Glomerular visceral epithelial cell (primary cell): ENCODE data around the gene SLC43A2.
"Not testable (repeated sequence)": the region's sequence is repeated elsewhere in the genome, so short reads cannot be mapped to it uniquely, and the experiment has no call there.

Experiments
- DNase-seq: peaks from one replicate; pipeline ENCODE4 v3.0.0-alpha.2; 2016; ENCODE audit errors: extremely low spot score

The SLC43A2 gene

DNA sequence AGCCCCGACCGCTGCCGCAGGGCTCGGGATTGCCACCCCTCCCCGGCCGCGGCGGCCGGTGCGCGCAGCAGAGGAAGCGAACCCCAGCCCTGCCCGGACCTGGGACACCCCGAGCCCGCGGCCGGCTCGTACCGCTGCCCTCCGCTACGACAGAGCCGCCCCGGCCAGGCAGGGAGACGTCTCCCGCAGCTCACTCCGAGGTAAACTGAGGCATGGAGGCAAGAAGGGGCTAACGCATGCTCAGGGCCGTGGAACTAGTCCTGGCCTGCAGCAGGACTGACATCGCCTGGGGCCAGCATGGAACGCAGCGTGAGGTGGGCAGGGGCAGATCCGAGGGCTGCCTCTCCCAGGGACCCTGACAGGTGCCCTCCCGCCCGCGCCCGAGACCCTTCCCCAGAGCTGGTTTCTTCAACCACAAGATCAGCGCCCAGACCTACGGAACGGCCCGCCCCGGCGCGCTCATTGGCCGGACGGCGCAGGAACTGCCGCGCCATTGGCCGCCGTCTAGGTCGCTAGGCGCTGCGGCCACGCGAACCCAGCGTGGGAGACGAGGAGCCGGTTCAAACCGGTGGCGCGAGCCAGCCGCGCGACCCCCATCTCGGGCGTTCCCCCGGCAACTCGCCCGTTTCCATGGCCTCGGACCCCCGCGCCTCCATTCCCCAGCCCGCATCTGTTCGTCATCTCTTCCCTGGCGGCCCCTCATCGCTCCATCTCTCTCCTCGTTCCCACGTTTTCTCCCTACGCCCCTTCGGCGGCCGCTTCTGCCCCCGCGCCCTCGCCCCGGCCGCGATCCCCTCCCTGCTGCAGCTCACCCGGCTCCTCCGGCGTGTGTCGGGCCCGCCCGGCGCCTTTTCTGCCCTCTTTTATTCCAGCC, at the start of gene SLC43A2:
TSS of gene SLC43A2 (minus strand) at position 853 of the 874 bp plus-strand sequence. CDS start 960 bp downstream, outside the sequence.
- DNase-seq, result peak; percentile 79

DNA sequence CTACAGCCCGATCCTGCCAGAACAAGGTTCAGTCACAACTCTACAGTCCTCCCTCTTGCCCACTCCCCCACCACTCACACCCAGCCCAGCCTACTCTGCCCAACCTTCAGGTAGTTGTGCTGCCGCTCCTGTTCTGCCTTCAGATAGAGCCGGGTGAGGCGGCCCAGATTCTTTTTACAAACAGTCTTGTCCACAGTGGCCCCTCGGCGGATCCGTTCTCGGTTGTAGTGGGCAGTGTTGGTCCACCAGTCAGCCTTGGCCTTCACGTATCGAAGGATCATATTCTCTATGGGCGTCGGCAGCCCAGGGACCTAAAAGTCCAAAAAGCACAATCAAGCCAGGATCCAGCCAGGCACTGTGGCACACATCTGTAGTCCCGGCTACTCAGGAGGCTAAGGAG, 47.8 kb upstream of the SLC43A2 start:
- DNase-seq, result no peak

DNA sequence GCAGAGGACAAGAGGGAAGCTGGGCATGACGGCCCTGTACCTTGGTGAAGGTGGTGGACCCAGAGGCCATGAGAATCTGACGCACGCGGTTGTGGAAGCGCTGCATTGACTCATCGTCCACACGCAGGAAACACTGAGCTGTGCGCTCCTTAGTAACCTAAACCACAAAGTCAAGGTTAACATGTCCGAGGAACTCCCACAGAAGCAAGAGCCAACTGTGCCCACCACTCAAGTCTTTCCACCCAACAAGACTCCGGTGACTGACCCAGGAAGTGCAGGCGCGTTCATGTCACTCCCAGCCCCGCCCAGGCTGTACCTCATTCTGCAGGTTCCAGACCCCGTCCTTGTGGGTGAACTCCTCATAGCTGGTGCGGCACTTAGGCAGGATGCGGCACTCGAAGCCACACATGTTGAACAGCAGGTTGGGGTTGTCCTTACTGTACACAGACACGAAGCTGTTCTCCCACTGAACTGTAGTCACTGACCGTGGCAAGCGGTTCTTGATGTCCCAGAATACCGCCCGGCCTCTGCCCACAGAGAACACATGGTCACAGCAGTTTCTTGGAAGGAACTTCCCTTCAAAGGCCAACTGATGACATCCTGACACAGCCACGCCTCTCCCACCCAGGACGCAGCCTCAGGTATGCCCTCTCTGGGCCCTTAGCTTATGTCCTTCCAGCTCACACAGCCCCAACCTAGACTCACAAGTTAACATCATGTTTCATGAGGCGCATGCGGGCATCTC, 44.6 kb upstream of the SLC43A2 start:
- DNase-seq, result no peak

DNA sequence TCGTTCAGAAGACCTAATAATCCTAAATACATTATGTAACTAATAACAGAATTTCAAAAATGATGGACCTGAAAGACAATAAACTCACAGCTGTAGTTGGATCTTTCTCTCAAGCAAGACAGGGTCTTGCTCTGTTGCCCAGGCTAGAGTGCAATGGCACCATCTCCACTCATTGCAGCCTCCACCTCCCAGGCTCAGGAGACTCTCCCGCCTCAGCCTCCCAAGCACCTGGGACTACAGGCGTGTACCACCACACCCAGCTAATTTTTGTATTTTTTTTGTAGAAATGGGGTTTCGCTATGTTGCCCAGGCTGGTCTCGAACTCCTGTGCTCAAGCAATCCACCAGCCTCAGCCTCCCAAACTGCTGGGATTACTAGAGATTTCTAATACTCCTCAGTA, 35.3 kb upstream of the SLC43A2 start:
- DNase-seq, result not testable (repeated sequence)

DNA sequence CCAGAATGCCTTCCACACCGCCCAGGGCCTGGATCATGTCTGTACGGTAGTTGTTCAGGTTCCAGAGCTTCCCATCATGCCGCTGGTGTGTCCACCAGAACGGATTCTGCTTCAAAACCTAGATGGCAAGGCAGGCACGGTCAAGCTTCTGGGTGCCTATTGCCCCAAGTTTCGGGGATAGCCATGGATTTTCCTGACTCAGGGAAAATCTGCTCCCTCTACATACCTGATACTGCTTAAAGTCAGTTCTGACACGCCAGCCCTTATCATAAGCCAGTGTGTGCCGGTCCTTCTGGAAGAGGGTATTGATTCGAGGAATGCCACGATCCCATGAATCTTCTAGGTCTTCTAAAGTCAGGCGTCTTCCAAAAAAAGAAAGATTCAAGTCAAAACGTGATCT, 32.4 kb upstream of the SLC43A2 start:
- DNase-seq, result no peak

DNA sequence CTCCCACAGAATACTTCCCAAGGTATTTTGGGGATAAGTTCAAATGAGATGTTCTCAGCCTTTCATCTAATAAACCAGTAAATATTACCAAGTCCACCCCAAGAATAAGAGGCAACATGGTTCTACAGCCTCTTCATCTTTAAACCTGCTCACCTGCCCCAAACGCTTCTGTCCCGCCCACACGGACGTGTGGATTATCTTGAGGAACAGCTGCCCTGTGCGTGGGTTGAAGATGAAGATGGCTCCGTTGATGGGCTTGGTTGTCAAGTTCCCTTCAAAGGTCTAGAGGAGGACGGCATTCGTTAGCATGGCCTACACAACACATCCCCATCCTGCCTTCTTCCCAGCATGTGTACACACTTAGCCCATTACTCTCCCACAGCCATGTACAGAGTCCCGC, 29.5 kb upstream of the SLC43A2 start:
- DNase-seq, result no peak

DNA sequence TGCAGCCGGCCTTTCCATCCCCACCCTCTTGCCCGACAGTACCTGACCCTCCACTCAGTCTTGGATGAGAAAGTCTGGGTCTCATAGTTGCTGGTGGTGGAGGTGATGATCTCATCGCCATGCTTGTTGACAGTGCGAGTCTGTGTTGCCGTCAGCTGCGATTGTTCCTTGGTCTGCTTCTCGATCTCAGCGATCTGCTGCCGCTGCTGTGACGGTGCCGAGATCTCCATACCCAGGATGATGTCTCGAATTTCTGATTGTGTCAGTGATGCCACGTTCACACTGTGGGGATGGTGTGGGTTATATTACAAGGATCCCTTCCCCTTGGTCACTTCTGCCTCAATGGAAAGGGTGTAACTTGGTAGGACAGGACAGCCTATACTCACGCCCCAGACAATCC, 25.1 kb upstream of the SLC43A2 start:
- no peak for DNase-seq

DNA sequence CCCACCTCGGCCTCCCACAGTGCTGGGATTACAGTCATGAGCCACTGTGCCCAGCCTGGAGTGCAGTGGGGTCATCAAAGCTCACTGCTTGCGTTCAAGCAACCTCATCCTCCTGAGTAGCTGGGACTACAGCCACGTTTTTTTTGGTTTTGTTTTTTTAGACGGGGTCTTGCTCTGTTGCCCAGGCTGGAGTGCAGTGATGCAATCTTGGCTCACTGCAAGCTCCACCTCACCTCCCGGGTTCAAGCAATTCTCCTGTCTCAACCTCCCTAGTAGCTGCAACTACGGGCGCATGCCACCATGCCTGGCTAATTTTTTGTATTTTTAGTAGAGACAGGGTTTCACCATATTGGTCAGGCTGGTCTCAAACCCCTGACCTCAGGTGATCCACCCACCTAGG, 24.2 kb upstream of the SLC43A2 start:
- not testable (repeated sequence) for DNase-seq

DNA sequence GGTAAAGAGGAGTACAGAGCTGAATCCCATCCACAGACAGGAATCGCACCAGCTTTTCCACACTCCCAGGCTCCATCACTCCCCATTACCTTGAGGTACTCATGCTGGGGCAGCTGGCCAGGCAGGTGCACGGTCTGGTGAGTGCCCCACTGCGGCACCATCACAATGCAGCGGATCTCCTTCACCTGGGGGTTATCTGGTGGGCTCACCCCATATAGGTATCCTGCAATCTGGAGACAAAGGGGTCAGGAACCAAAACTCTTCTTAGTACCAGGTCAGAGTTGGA, 22.9 kb upstream of the SLC43A2 start:
- DNase-seq, result no peak

DNA sequence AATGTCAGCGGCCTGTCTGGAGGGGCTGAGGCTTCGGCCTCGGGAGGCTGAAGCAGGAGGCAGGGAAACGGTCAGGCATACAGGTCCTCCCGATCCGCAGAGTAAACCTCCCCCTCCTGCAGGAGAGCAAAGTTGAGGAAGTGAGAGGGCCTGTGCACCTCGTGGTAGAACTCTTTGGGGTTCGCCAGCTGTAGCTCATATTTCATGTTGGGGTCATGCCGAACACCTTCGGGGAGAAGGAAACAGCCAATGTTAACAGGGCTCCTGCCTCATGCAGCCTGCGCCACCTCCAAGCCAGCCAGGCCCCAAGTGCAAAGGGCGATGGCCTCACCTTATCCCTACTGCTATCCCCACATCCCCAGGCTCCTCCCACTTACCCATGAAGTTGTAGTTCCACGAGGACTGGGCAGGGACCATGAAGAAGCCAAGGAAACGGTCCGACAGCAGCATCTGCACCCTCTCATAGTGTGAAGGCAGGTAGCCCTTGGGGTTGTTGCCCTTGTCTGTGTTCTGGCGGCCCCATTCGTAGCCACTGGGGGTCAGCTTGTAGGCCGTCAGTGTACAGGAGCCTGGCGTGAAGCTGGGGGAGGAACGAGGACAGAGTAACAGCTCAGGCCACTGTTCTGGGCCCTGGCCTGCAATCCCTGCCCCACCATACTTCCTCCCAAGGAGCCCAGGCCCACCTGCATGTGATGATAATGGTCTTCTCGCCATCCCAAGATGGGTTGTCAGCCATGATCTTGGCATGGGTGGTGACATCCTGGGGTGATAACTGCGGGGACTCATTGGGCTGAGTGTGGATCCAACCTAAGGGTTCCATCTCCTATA, 22.3 kb upstream of the SLC43A2 start:
- no peak for DNase-seq

DNA sequence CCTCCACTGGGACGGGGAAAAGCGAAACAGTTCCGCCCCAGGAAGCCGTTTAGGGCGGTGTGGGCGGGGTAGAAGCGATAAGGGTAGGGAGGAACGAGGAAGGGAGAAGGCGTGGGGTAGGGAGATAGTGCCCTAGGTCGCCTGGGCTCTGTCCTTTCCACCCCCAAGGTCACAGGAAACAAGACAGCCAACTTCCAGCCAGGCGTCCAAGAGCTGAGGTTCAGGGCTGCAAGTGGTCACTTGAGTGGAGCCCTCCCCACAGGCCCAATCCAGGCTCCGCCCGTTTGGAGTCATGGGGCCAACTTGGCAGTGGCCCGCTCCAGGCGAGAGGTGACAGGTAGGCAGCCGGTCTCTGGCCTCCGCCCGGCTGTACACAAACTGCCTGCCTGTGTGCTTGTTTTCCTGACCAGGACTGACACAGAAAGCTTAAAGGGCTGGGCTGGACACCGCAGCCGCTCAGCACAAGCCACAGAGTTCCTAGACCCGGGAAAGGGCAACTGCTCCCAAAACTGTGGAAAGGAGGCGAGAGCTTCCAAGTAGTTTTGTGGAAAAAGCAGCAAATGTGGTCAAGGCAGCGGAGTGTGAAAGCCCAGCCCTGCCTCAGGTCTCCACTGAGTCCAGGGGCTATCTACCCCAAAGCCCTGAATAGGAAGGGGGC, 21.3 kb upstream of the SLC43A2 start, which contains the start of gene RILP:
TSS of gene RILP (minus strand) at position 23 of the 658 bp plus-strand sequence. CDS start 62 bp downstream, outside the sequence.
- peak; percentile 63 for DNase-seq

DNA sequence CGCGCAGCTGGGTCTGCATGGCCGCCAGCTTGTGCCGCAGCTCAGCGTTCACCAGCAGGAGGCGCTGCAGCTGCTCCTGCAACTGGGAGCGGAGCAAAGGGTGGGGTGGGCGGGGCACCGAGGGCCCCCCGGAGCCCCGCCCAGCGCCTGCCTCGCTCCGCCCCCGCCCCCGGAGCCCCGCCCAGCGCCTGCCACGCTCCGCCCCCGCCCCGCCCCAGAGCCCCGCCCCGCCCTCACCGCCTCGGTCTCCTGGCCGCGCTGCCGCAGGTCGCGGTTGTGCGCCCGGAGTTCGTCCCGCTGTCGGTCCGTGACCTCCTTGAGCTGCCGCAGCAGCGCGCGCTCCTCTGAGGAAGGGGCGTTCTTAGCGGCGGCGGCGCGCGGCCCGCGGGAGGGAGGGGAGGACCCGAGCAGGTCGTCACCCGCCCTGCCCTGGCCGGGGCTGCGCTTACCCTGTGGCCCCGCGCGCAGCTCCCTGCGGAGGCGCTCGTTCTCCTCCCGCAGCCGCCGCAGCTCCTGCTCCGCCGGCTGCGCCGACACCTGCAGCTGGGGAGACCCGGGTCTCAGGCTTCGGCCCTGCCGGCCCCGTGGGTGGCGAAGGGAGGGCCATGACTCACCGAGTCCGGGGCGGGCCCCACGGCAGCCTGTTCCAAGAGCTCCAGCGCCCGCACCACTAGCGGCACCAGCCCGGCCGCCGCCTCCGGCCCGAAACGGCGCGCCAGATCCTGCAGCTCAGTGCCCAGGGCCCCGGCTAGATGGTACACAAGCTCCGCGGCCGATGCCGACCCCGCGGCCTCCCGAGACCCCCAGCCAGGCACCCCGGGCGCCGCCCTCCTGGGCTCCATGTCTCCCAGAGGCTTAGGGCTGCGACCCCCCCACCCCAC, 20.6 kb upstream of the SLC43A2 start:
- peak; percentile 97 for DNase-seq

DNA sequence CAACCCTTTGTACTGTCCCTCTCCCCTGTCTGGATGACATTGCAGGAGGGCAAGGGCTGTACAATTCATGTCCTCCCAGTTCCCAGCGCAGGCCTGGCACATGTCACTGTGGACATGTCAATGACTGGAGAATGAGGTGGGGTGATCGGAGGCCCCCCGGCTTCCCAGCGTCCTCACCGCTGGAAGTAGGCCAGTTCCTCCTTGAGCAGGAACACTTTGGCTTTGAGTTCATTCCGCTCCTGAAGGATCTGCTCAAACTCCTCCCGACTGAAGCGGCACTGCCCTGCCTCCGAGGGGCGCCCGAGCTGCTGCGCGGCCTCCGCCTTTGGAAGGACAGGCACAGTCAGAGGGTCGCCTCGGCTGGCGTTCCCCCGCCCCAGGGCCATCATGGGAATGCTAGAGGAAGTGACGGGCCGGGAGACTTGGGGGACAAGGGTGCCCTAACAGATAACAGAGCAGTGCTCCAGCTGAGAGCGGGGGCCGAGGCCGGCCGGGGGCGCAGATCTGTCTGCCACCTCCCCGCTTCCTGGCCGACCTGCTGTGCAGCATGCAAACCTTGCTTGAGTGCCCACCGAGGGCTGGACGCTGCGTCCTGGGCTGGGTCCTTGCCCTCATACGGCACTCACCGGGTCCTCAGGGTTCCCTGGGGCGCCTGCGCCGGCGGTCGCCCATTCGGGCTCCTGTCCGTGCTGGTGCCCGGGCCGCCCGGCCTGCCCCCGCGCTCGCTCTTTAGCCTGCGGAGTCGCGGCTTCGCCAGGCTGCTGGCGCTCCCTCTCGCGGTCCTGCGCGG, 19.7 kb upstream of the SLC43A2 start:
- no peak for DNase-seq

DNA sequence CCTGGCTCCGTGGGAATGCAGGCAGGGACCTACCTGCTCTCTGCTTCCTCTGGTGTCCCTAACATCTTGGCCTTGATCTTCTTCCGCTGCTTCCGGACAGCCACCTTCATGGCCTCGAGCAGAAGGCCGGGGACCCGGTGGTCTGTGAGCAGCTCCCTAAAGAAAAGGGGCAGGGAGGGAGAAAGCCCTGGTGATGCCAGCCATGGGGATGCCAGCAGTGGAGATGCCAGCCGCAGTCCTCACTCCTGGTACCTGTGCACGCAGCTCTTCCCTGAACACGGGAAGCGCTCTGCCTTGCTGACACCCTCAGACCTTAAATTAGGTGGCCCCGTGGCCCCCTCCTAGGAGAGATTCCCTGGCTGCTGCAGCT, 19.2 kb upstream of the SLC43A2 start:
- DNase-seq, result no peak

DNA sequence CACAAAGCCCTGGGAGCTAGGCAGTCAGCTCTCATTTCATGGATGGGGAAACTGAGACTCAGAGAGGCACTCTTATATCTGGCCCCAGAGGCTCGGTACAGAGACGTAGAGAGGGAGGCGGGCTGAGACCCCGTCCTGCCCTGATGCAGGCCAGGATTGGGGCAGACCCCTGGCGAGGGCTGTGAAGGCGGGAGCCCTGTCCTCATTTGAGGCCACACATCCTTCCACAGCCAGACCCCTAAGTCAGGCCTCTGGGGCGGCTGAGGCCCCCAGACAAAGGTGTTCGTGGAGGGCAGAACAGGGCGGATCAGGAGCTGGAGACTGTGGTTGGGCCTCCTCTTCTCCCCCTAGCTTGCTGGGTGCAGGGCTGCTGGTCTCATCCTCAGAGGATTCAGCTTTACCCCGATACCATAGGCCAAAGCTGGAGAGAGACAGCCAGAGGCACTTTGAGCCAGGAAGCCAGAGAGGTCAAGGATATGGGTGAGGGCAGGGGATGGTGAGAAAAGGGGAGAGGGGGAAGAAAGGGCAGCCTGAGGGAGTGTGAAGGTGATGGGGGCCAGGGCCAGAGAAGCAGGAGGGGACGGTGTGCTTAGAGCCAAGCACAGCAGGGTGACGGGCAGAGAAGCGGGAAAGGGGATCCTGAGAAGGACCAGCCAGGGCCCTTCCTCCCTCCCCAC, 17.7 kb upstream of the SLC43A2 start:
- no peak for DNase-seq

DNA sequence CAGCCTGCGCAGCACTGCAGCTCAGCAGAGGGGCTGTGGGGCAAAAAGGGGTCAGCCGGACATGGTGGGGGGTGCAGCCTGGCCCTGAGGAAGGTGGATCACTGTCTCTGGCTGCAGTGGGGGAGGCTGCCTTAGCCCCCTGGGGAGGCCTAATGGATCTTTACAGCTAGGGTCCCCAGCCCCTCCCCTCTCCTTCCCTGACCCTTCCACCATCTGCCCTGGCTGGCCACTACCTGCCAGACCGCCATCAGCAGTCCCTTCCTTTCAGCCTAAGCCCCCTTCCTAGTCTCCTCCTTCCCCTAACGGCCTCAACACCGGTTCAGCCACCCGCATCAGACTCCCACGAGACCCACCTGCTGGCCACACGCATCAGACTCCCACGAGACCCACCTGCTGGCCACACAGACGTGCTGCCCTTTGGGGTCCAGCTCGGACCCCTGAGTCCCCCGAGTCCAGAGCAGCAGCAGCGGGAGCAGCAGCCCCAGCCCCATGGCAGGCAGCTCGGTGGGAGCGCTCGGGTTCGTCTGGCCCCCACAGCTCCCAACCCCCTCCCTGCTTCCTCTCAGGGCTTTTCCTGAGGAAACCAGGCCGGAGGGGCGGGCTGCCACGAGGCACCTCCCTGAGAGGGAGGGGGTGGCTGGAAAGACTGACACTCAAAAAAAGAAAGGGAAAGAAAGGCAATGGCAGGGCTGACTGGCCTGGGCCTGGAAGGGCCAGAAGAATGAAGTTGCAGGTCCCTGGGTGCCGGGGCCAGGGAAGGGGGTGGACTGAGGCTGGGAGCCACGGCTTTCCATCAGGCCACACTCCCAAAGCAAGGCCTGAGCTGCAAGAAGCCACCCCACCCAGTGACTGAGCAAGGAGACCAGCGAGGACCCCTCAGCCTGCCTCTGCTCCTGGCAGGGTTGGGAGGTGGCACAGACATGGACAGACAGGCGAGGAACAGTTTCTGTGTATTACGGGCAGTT, 16.9 kb upstream of the SLC43A2 start, which contains the start of gene SCARF1:
TSS of gene SCARF1 (minus strand) at position 526 of the 965 bp plus-strand sequence. CDS start at position 491, 35 bp downstream.
- no peak for DNase-seq

DNA sequence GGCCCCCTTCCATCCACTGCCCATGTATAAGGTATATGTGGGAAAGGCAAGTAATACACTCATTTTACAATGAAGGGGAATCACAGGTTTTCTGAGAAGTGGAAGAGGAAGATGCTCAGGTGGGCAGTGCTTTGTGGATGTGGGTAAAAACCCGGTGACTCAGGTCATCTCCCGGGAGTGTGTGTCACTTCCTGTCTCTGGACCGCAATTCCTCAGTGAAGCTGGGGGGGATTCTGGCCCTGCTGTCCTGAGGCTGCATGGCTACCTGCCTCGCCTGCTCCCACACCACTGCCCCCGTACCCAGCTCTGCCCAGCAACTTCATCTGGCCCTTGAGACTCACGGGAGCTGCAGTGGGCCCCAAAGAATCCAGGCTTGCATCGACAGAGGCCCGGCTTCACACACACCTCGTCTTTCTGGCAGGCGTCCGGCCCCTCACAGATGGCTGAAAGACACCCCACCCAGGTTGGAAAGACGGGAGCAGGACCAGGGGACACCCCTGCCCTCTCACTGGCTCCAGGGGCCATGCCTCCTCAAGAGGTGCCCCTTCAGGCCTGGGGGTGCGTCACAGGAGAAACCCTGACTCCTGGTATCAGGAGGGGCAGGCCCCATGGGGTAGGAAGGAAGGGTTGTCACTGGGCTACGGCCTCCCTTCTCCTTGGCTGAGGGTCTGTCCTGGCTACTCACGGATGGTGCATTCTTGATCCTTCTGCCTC, 16.0 kb upstream of the SLC43A2 start:
- DNase-seq, result peak; percentile 86
